K562 (cell line): Measurements from ENCODE around the gene GSTA5.
"Not testable (repeated sequence)": the region's sequence is repeated elsewhere in the genome, so short reads cannot be mapped to it uniquely, and the experiment has no call there.

Experiments
- BRD9 ChIP-seq: fragments of 450-650 bp; IDR thresholded peaks from 2 replicates; pipeline ENCODE4 v1.6.1; 2018; ENCODE audit warnings: low read depth; ENCODE audit not compliant: partially characterized antibody
- E2F4 ChIP-seq: sonication (generic); formaldehyde crosslinking; IDR thresholded peaks from 2 replicates; pipeline ENCODE4 v1.8.0; 2022; ENCODE audit warnings: mild to moderate bottlenecking, low read depth, missing genetic modification reagents
- EZH2 ChIP-seq: IDR thresholded peaks from 2 replicates; pipeline ENCODE4 v1.6.1; 2012; ENCODE audit warnings: low read depth, mild to moderate bottlenecking, inconsistent platforms, low read length, borderline replicate concordance
- KDM4B ChIP-seq, 2 experiments: fragments of 450-650 bp in 1 of 2; sonication (generic) in 1 of 2; IDR thresholded peaks; 2 replicates each; pipeline ENCODE4 v1.6.1; 2016 to 2017; ENCODE audit warnings: borderline replicate concordance in 2 of 2, antibody characterized with exemption in 1 of 2, low read depth in 1 of 2, mild to moderate bottlenecking in 1 of 2
- NR1H2 ChIP-seq: sonication (generic); formaldehyde crosslinking; IDR thresholded peaks from 2 replicates; pipeline ENCODE4 v1.4.0; 2020; ENCODE audit warnings: mild to moderate bottlenecking, missing genetic modification reagents
- PHB ChIP-seq: fragments of 250-450 bp; sonication (Bioruptor Pico); IDR thresholded peaks from 2 replicates; pipeline ENCODE4 v1.5.0; 2021
- PHF21A ChIP-seq: fragments of 450-650 bp; IDR thresholded peaks from 2 replicates; pipeline ENCODE4 v1.6.1; 2017; ENCODE audit warnings: low read depth, borderline replicate concordance
- SMARCB1 ChIP-seq: IDR thresholded peaks from 2 replicates; pipeline ENCODE4 v1.6.1; 2011; ENCODE audit warnings: improper control_type of control experiment, low read depth; ENCODE audit not compliant: insufficient read length
- TBP ChIP-seq: optimal IDR thresholded peaks from 2 replicates; pipeline ENCODE3; 2011; ENCODE audit warnings: low read depth, low read length, improper control_type of control experiment
- ZBTB11 ChIP-seq, 3 experiments: fragments of 200-800 bp in 1 of 3; fragments of 250-450 bp in 1 of 3; fragments of 450-650 bp in 1 of 3; sonication (Bioruptor Pico) in 1 of 3; sonication (Bioruptor generic) in 1 of 3; formaldehyde crosslinking in 1 of 3; IDR thresholded peaks; 2 replicates each; pipeline versions ENCODE4 v1.6.1 to v1.8.0; 2016 to 2022; ENCODE audit warnings: mild to moderate bottlenecking in 2 of 3, missing genetic modification characterization in 2 of 3, missing compliant biosample characterization in 1 of 3, moderate library complexity in 1 of 3

GRCh38 chr6:52814545-52814944 is 26.1 kb downstream of the GSTA5 start:
- TF ChIP-seq E2F4 (CRISPR knock-in tag); EZH2; PHF21A; KDM4B (IDR thresholded peaks at IDR 0.05; ENCODE audit: borderline replicate concordance in 2 of 2, low read depth in 1 of 2); TBP; BRD9; NR1H2; ZBTB11 (CRISPR knock-in tag; IDR thresholded peaks at IDR 0.05); SMARCB1; PHB (CRISPR knock-in tag): not testable (repeated sequence)
